ENCODE data around the gene ZNF763. TPM values are rescaled to one million over a fixed set of nuclear protein-coding genes. Genes with fewer than 3 reads are reported as not detected.

ZNF763 gene
- polyA plus RNA-seq, 3 donors, result 1.3 to 2.6 (median 1.7) TPM

DNA sequence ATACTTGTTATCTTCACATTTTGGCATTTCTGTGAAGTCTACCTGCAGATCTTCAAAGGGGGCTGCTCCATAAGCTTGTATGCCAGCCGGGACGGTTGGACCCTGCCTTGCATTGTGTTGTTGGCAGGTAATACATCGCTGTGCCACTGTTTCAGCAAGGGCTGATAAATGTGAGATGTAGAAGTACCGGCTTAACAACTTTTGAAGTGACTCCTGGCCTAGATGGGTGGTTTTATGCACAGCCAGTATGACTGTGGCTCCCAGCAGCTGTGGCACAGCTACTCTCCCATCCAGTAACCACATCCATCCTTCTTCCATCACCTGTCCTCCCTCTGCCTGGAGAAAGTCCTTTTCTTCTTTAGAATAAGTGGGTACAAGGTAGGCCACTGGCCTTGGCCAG, 20.2 kb upstream of the ZNF763 start:
- Mint-ChIP-seq H3K9me3 (peaks cover 78 to 99% (median 95%) of the 10 kb centered on the region in 7 donors), H3K27me3 (ENCODE audit: low read depth in 3 of 3) (no peaks in the 10 kb centered on the region), H3K27ac (no peak overlapping the region), H3K4me1 (no peaks in the 10 kb centered on the region), H3K4me3 (no peak overlapping the region), H3K36me3 (peaks cover 89 to 93% of the 10 kb centered on the region in 2 donors)
- H3K9me3 ChIP-seq (replicated peaks in 1 of 2; ENCODE audit: control insufficient read depth in 1 of 2, insufficient read depth in 1 of 2, low read length in 2 of 2), result peaks cover 82 to 100% of the 10 kb centered on the region in 2 donors
- 100% methylated on average over 2 of the region's 4 CpGs for WGBS (ENCODE audit: insufficient coverage)
- H3K79me2 ChIP-seq (ENCODE audit: insufficient read depth, low read length), result peaks cover 56% of the 10 kb centered on the region
- H4K20me1 ChIP-seq (ENCODE audit: insufficient read depth, low read length), result no peaks in the 10 kb centered on the region
- H3K4me3 ChIP-seq (replicated peaks in 1 of 3; ENCODE audit: low read depth in 2 of 3, low read length in 3 of 3), result peak overlapping the region in 1 of 3 experiments; percentile 64
- no peak overlapping the region for H3K4me2 ChIP-seq (replicated peaks; ENCODE audit: extremely low read depth, low read length, poor library complexity, severe bottlenecking)
- H3K27ac ChIP-seq (ENCODE audit: low read depth in 1 of 2, low read length in 2 of 2), result no peak overlapping the region
- H3K4me1 ChIP-seq (ENCODE audit: control insufficient read depth in 1 of 2, insufficient read depth in 2 of 2, low read length in 2 of 2), result no peaks in the 10 kb centered on the region
- DNase-seq, result no peak
- no peaks in the 10 kb centered on the region for H3K27me3 ChIP-seq (ENCODE audit: control insufficient read depth in 2 of 2, insufficient read depth in 2 of 2, low read length in 2 of 2)
- H3K36me3 ChIP-seq (replicated peaks in 1 of 2; ENCODE audit: control insufficient read depth in 1 of 2, insufficient read depth in 2 of 2, low read length in 2 of 2), result peaks cover 54 to 99% of the 10 kb centered on the region in 2 donors
- no peak for TF ChIP-seq CTCF (IDR thresholded peaks at IDR 0.05)
- intact Hi-C loops (cut with micrococcal nuclease), result no loop called here
- no peak overlapping the region for H3K9ac ChIP-seq (ENCODE audit: insufficient read depth, low read length, poor library complexity, severe bottlenecking)
- H2AFZ ChIP-seq (ENCODE audit: insufficient read depth, low read depth, low read length, poor library complexity, severe bottlenecking), result no peak overlapping the region

- no peaks in the 10 kb centered on the region for H3K27me3 ChIP-seq (ENCODE audit: control insufficient read depth in 2 of 2, insufficient read depth in 2 of 2, low read length in 2 of 2)
- H3K9ac ChIP-seq (ENCODE audit: insufficient read depth, low read length, poor library complexity, severe bottlenecking), result no peak overlapping the region
- no peaks in the 10 kb centered on the region for H4K20me1 ChIP-seq (ENCODE audit: insufficient read depth, low read length)
- Mint-ChIP-seq H3K4me3 (no peak overlapping the region), H3K36me3 (peaks cover 63 to 82% of the 10 kb centered on the region in 2 donors), H3K27ac (no peak overlapping the region), H3K9me3 (peaks cover 71 to 99% (median 96%) of the 10 kb centered on the region in 7 donors), H3K27me3 (ENCODE audit: low read depth in 3 of 3) (peaks cover 0 to 1% (median 0%) of the 10 kb centered on the region in 3 donors), H3K4me1 (no peaks in the 10 kb centered on the region)
- intact Hi-C loops (cut with micrococcal nuclease), result no loop called here
- no peak for TF ChIP-seq CTCF (IDR thresholded peaks at IDR 0.05)
- no CpG with 5 or more reads among the region's 3 CpGs for WGBS (ENCODE audit: insufficient coverage)
- no peak overlapping the region for H3K4me2 ChIP-seq (replicated peaks; ENCODE audit: extremely low read depth, low read length, poor library complexity, severe bottlenecking)
- H3K4me3 ChIP-seq (replicated peaks in 1 of 3; ENCODE audit: low read depth in 2 of 3, low read length in 3 of 3), result peak overlapping the region in 1 of 3 experiments; percentile 64
- H3K36me3 ChIP-seq (replicated peaks in 1 of 2; ENCODE audit: control insufficient read depth in 1 of 2, insufficient read depth in 2 of 2, low read length in 2 of 2), result peaks cover 49 to 90% of the 10 kb centered on the region in 2 donors
- H3K27ac ChIP-seq (ENCODE audit: low read depth in 1 of 2, low read length in 2 of 2), result no peak overlapping the region
- no peaks in the 10 kb centered on the region for H3K4me1 ChIP-seq (ENCODE audit: control insufficient read depth in 1 of 2, insufficient read depth in 2 of 2, low read length in 2 of 2)
- no peak overlapping the region for H2AFZ ChIP-seq (ENCODE audit: insufficient read depth, low read depth, low read length, poor library complexity, severe bottlenecking)
- DNase-seq, result no peak
- H3K79me2 ChIP-seq (ENCODE audit: insufficient read depth, low read length), result peaks cover 31% of the 10 kb centered on the region
- H3K9me3 ChIP-seq (replicated peaks in 1 of 2; ENCODE audit: control insufficient read depth in 1 of 2, insufficient read depth in 1 of 2, low read length in 2 of 2), result peaks cover 83 to 100% of the 10 kb centered on the region in 2 donors
Measured at GRCh38 chr19:11948646-11949045, 16.2 kb upstream of the ZNF763 start.

Data from CD14-positive monocyte (primary cell).